HCEC 1CT (cell line): ENCODE results near the gene GPR78.

Source experiments
- DNase-seq: peaks from one replicate; pipeline ENCODE4 v3.0.0-alpha.2; 2017

Gene GPR78

DNA sequence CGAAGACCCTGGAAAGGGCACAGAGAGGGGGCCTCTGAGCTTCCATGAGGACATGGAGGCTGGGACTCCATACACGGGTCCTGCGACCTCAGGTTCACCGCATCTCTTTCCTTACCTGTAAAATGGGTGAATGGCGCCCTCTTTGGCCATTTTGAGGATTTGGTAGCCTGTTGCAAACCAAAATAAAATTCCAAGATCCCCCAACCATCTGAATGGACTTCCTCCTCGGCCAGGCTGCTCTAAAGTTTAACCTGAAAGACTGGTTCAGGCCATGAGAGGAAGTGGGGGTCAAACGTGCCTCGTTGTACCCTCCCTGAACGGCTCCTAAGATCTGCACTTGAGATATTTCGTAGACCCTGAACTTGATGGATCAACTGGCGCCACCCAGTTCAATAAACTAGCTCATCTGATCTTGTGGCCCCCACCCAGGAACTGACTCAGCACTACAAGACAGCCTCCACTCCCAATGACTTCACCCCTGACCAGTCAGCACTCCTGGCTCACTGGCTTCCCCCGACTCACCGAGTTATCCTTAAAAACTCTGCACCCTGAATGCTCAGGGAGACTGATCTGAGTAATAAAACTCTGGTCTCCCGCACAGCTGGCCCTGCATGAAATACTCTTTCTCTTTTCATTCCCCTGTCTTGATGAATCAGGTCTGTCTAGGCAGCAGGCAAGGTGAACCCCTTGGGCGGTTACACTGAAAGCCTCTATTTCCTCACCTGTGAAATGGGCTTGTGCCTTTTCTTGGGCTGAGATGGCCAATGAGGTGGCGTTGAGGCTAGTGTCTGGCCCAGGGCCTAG is 32.9 kb upstream of the GPR78 start:
- no peak for DNase-seq

DNA sequence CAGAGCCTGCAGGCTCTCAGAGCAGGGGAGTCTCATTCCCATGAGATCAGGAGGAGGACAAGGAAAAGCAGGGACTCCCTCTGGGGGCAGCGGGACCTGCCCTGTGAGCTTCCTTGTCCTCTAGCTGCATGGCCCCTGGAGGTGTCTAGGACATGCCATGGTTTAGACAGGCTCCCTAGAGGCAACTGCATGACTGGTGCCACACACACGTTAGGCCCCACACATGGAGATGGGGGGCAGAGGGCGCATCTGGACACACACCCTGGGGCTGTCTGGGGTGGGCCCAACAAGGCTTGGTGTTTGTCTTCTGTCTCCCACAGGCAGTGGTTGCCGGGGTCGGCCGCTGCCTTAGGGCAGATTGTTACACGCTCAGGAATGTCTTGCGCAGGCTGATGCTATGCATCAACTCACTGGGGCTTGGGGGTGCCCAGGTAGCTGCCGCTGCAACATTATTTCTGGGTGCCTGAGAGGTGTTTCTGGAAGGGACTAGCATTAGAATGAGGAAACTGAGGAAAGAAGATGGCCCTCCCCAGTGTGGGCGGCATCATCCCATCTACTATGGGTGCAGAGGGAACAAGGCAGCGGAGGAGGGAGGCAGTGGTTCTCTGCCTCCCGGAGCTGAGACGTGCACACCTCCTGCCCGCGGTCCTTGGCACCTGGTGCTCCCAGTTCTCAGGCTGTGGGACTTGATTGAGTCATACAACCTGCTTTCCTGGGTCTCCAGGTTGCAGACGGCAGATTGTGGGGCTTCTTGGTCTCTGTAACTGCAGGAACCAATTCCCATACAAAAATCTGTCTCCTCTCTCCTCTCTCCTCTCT is 32.1 kb upstream of the GPR78 start:
- DNase-seq, result no peak

- no peak for DNase-seq
These were observed 31.4 kb upstream of the GPR78 start for GRCh38 chr4:8548731-8549351.

DNA sequence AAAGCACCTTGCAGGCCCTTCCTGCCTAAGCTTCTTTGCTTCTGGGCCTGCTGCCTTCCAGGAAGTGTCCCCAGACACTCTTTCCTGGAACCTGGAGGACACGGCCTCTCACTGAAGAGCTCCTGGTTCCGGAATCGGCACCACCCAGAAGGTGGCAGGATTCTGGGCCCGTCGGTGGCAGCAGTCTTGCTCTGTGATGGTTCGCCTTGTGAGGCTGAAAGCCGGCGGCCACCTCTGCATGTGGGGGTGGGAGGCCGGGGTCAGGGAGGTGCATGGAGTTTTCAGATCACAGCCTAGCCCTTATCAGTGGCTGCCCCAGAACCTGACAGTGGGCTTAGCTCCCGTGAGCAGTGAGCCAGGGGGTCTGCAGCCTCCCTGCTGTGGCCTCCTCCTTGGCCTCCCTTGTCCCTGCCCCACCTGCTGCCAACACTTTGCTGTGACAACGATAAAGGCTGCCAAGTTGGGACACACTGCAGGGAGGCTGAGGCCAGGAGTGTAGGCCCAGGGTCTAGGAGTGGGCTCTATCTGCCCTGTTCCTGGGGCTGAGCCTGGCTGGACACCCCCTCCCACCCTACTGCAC is 30.8 kb upstream of the GPR78 start:
- no peak for DNase-seq

- DNase-seq, result no peak
These were observed 29.5 kb upstream of the GPR78 start for GRCh38 chr4:8550691-8551090.

GRCh38 chr4:8552024-8552423 is 28.2 kb upstream of the GPR78 start:
- no peak for DNase-seq

GRCh38 chr4:8552581-8553205 is 27.5 kb upstream of the GPR78 start:
- DNase-seq, result no peak

GRCh38 chr4:8553216-8553615 is 27.0 kb upstream of the GPR78 start:
- no peak for DNase-seq

DNA sequence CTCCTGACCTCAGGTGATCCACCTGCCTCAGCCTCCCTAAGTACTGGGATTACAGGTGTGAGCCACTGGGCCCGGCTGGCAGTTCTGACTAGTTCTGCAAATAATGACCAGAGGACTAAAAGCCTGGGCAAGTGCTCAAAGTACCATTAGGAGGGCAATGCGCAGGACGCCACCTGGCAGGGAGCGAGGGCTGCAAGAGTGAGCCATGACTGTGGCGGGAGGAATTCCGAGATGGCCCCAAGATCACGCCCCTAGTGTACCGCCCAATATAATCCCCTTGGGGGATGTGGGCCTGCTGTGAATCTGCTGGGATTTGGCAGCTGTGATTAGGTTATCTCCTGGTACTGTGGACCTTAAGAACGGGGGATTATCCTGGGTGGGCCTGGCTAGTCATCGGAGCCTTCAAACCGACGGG is 26.2 kb upstream of the GPR78 start:
- no peak for DNase-seq

- no peak for DNase-seq
These were observed 25.6 kb upstream of the GPR78 start for GRCh38 chr4:8554555-8555100.

GRCh38 chr4:8555716-8556115 is 24.5 kb upstream of the GPR78 start:
- no peak for DNase-seq

DNA sequence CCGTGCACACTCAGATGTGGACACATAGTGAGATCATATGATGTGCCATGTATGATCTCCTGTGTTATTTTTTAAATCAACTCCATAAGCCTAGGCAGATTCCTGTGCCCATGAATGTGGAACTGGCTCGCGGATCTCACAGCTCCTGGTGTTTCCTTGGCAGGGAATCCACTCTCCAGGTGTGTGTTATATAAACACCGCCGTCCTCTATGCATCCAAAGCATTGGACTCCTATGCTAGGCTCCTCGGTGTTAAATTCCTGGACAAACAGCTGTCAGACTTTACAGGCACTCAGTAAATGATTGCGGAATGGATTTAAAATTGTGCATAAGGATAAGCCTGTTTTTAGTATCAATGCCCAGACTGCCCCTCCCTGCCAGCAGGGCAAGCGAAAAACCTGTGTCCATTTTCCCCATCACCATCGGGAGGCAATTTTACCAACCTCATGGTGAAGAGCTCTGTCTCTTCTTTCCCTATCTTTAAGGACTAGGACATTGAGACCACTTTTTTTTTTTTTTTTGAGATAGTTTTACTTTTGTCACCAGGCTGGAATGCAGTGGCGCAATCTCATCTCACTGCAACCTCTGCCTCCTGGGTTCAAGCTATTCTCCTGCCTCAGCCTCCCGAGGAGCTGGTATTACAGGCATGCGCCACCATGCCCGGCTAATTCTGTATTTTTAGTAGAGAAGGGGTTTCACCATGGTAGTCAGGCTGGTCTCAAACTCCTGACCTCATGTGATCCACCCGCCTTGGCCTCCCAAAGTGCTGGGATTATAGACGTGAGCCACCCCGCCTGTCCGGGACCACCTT is 23.6 kb upstream of the GPR78 start:
- no peak for DNase-seq

DNA sequence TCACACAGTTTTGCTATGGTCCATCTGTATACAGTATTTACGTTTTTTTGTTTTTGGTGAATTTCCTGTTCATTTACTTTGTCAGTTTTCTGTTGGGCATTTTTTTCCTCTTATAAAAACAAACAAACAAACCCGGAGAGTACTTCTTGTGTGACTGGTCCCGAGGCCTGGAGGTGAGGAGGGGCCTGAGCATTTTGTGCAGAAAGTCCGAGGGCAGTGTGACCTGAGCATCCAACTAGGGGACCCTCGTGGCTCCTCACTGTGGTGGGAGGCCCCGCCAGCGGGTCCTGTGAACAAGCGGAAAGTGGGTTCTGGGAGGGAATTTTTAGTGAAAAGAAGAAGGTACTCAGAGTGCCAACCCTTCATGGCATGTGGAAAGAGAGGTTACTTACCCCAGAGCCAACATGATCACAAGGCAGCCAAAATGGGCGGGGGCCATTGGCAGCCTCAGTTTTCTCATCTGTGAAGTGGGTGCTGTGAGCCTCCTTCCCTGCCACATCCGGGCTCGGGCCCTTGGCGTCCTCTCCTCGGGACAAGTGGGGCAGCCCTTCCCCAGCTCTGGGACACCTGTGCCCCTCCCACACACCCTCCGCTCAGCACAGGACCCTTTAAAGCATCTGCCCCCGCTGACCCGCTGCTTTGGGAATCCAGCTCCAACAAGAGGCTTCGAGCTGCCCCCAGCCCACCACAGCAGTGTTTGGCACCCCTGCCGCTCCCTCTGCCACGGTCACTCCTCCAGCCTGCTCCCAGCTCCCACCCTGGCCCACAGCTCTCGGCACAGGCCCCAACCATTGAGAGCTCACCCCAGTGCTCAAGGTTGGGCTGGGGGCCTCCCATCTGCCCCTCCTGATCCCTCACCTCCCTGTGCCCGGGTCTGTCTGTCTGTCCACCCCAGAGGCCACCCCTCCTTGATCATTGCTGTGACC is 22.8 kb upstream of the GPR78 start:
- DNase-seq, result no peak

DNA sequence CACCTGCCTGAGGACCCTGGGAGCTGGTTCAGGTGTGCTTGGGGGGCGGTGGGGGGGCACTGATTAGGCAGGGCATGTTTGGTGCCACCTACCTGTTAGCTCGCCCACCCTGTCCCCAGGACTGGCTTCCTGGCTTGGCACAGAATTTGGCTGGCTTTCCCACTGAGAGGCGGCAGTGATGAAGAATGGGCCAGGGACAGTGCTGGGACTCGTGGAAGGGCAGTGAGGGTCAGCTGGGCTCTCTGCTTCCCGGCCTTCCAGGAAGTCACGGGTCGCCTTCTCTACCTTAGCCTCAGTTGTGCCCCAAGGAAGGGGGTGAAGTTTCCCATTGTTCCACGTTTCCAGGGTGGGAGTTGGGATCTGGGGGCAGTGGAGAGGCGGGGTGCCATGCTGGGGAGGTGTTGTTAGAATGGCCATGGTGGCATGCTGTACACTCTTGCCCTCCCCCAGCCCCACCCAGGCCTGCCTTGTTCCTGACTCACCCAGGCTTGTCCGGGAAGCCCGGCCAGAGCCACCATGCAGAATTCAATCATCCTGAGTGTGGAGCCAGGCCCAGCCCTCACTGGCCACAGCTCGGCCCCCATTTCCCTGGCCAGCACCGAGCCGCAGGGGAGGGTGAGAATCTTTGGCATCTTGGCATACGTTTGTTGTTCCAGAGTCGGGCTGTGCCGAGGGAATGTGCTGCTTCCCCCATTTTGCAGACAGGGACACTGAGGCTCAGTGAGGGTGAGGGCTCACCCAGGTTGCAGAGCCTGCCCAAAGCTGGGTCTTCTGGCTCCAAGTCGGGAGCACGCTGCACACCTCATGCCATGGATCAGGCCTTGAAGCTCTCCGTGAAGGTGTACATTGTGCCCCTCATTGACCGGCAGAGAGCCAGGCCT is 21.9 kb upstream of the GPR78 start:
- no peak for DNase-seq

DNA sequence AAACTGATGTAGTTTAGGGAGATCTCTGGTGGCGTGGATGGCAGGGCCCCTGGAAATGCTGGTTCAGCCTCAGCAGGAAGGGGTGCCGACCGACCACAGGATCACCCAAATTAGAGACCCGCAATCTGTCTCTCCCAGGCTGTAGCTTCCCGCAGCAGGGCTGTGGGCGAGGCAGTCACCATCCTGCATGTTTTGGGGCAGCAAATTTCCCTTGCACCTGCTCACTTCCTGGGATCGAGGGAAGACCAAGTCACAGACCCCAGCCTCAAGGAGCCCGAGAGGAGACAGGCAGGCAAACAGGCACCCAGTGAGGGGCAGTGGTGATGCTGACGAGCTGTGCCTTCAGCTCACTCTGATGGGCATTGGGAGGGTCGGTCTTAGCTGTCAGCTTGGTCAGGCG is 21.2 kb upstream of the GPR78 start:
- no peak for DNase-seq

GRCh38 chr4:8559524-8560264 is 20.5 kb upstream of the GPR78 start:
- DNase-seq, result no peak

DNA sequence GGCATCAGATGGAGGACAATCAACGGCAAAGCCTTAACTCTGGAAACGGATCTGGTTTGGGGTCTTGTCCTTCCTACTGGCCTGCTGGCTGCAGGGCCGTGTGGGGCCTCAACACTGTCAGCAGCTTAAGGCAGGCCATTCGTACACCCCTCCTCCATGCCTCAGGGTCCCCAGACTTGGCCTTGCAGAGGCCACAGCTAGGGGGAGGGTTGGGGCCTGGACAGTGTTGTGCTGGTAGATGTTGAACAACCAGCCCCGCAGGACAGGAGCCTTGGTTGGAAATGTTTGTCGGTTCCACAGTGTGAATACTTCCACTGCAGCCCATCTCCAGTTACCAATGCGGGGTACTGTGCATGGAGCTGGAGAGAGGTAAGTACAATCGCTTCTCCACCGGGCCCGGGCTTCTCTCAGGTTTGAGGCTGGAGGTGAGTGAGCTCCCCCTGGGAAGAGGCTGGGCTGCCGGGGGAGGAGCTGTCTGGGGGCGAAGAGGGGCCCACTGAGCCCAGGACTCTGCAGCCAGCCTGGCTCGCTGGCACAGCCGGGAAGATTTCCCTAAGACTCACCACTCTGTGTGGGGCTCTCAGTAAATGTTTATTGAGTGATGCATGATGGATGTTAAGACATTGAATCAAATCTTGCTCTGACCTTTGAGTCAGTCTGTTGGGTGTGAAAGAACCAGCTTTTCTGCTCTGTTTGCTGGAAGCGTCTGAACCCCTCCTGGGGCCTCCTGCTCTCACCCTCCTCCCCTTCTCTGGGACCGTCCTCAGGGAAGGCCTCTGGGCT is 19.7 kb upstream of the GPR78 start:
- no peak for DNase-seq

- no peak for DNase-seq
These were observed 15.6 kb upstream of the GPR78 start for GRCh38 chr4:8564595-8564994.
